ENCODE results near the gene AFAP1. TPM values are rescaled to one million over a fixed set of nuclear protein-coding genes. Genes with fewer than 3 reads are reported as not detected.

Gene AFAP1
- total RNA-seq, 1 donor from 2014 or later = 0.24 TPM

GRCh38 chr4:7960790-7961655, 21.4 kb upstream of the AFAP1 start:
- Mint-ChIP-seq H3K9me3 (no peaks in the 10 kb centered on the region), H3K27me3 (peaks cover 22% of the 10 kb centered on the region), H3K36me3 (ENCODE audit: low read depth) (no peaks in the 10 kb centered on the region), H3K4me1 (peaks cover 10% of the 10 kb centered on the region), H3K4me3 (no peak overlapping the region), H3K27ac (no peak overlapping the region)
- DNase-seq (no peak), ATAC-seq (ENCODE audit: low read depth) (no peak)
- no peak for TF ChIP-seq CTCF (IDR thresholded peaks at IDR 0.05)
- CTCF ChIA-PET = no interaction called here
- intact Hi-C loops (cut with micrococcal nuclease) = no loop called here
- POLR2A ChIA-PET = no interaction called here

GRCh38 chr4:7960017-7960789, 20.5 kb upstream of the AFAP1 start:
- CTCF ChIA-PET = no interaction called here
- intact Hi-C loops (cut with micrococcal nuclease) = no loop called here
- DNase-seq = no peak
- no peaks in the 10 kb centered on the region for H3K36me3 Mint-ChIP-seq (ENCODE audit: low read depth)
- no peaks in the 10 kb centered on the region for H3K9me3 Mint-ChIP-seq
- peaks cover 18% of the 10 kb centered on the region for H3K27me3 Mint-ChIP-seq
- POLR2A ChIA-PET = no interaction called here
- H3K4me1 Mint-ChIP-seq = peaks cover 10% of the 10 kb centered on the region
- no peak overlapping the region for H3K4me3 Mint-ChIP-seq
- TF ChIP-seq CTCF (IDR thresholded peaks at IDR 0.05) = no peak
- ATAC-seq (ENCODE audit: low read depth) = no peak
- H3K27ac Mint-ChIP-seq = no peak overlapping the region

GRCh38 chr4:7959078-7959477, 19.4 kb upstream of the AFAP1 start:
- Mint-ChIP-seq H3K27me3 (peaks cover 18% of the 10 kb centered on the region), H3K4me3 (no peak overlapping the region), H3K4me1 (peaks cover 10% of the 10 kb centered on the region), H3K27ac (no peak overlapping the region), H3K36me3 (ENCODE audit: low read depth) (no peaks in the 10 kb centered on the region), H3K9me3 (no peaks in the 10 kb centered on the region)
- intact Hi-C loops (cut with micrococcal nuclease) = no loop called here
- TF ChIP-seq CTCF (IDR thresholded peaks at IDR 0.05) = no peak
- CTCF ChIA-PET = no interaction called here
- ATAC-seq (ENCODE audit: low read depth) (no peak), DNase-seq (no peak)
- POLR2A ChIA-PET = no interaction called here

- no peak for DNase-seq
- no peak for TF ChIP-seq CTCF (IDR thresholded peaks at IDR 0.05)
- H3K4me3 Mint-ChIP-seq = no peak overlapping the region
- intact Hi-C loops (cut with micrococcal nuclease) = no loop called here
- POLR2A ChIA-PET = no interaction called here
- H3K27ac Mint-ChIP-seq = no peak overlapping the region
- H3K4me1 Mint-ChIP-seq = peaks cover 10% of the 10 kb centered on the region
- H3K9me3 Mint-ChIP-seq = peaks cover 2% of the 10 kb centered on the region
- CTCF ChIA-PET = no interaction called here
- no peak for ATAC-seq (ENCODE audit: low read depth)
- H3K36me3 Mint-ChIP-seq (ENCODE audit: low read depth) = no peaks in the 10 kb centered on the region
- peaks cover 20% of the 10 kb centered on the region for H3K27me3 Mint-ChIP-seq
Observed at GRCh38 chr4:7956934-7957656, 17.4 kb upstream of the AFAP1 start.
